ENCODE data around the gene IKZF1. TPM values are rescaled to one million over a fixed set of nuclear protein-coding genes. Genes with fewer than 3 reads are reported as not detected.

The IKZF1 gene
- total RNA-seq, 1 donor from 2014 or later: 0.86 TPM

GRCh38 chr7:50307368-50308032 lies 3.0 kb downstream of the IKZF1 start:
- H3K9me3 ChIP-seq (ENCODE audit: insufficient read depth, low read depth, low read length): no peaks in the 10 kb centered on the region
- no peak overlapping the region for H2AFZ ChIP-seq (ENCODE audit: low read depth, low read length)
- Mint-ChIP-seq H3K9me3 (ENCODE audit: unreplicated experiment) (no peaks in the 10 kb centered on the region), H3K27me3 (ENCODE audit: low read depth, unreplicated experiment) (peaks cover 28% of the 10 kb centered on the region), H3K36me3 (ENCODE audit: low read depth, unreplicated experiment) (peaks cover 3% of the 10 kb centered on the region), H3K4me1 (ENCODE audit: low read depth, unreplicated experiment) (peaks cover under 1% of the 10 kb centered on the region), H3K27ac (ENCODE audit: unreplicated experiment) (no peak overlapping the region), H3K4me3 (ENCODE audit: unreplicated experiment) (no peak overlapping the region)
- DNase-seq (ENCODE audit: low read depth): no peak
- H3K9ac ChIP-seq (ENCODE audit: low read length): no peak overlapping the region
- peaks cover 33% of the 10 kb centered on the region for H3K27me3 ChIP-seq (ENCODE audit: insufficient read depth, low read length)
- no peaks in the 10 kb centered on the region for H3K4me1 ChIP-seq (ENCODE audit: insufficient read depth, low read length)
- no peak overlapping the region for H3K4me3 ChIP-seq (ENCODE audit: insufficient read depth, low read depth, low read length)
- no peaks in the 10 kb centered on the region for H3K79me2 ChIP-seq (ENCODE audit: insufficient read depth, low read length)
- H3K27ac ChIP-seq (ENCODE audit: low read depth, low read length): no peak overlapping the region
- no peak overlapping the region for H3K4me2 ChIP-seq (ENCODE audit: low read length)
- peak; percentile 5 for FAIRE-seq
- H4K20me1 ChIP-seq (ENCODE audit: insufficient read depth, low read length): no peaks in the 10 kb centered on the region
- TF ChIP-seq EZH2 (IDR thresholded peaks at IDR 0.05; ENCODE audit: insufficient read depth, low read length): no peak
- TF ChIP-seq CTCF (IDR thresholded peaks at IDR 0.05; ENCODE audit: insufficient read depth, low read depth, low read length): no peak
- no peaks in the 10 kb centered on the region for H3K36me3 ChIP-seq (ENCODE audit: insufficient read depth, low read length)

- Histone ChIP-seq H3K27me3 (ENCODE audit: insufficient read depth, low read length) (peaks cover 28% of the 10 kb centered on the region), H3K27ac (ENCODE audit: low read depth, low read length) (no peak overlapping the region), H3K4me2 (ENCODE audit: low read length) (no peak overlapping the region), H3K4me3 (ENCODE audit: insufficient read depth, low read depth, low read length) (no peak overlapping the region), H3K9ac (ENCODE audit: low read length) (no peak overlapping the region), H3K36me3 (ENCODE audit: insufficient read depth, low read length) (no peaks in the 10 kb centered on the region), H3K9me3 (ENCODE audit: insufficient read depth, low read depth, low read length) (no peaks in the 10 kb centered on the region), H4K20me1 (ENCODE audit: insufficient read depth, low read length) (no peaks in the 10 kb centered on the region), H2AFZ (ENCODE audit: low read depth, low read length) (no peak overlapping the region), H3K4me1 (ENCODE audit: insufficient read depth, low read length) (no peaks in the 10 kb centered on the region), H3K79me2 (ENCODE audit: insufficient read depth, low read length) (no peaks in the 10 kb centered on the region)
- no peak for DNase-seq (ENCODE audit: low read depth)
- Mint-ChIP-seq H3K27me3 (ENCODE audit: low read depth, unreplicated experiment) (peaks cover 23% of the 10 kb centered on the region), H3K9me3 (ENCODE audit: unreplicated experiment) (no peaks in the 10 kb centered on the region), H3K4me1 (ENCODE audit: low read depth, unreplicated experiment) (peaks cover 4% of the 10 kb centered on the region), H3K36me3 (ENCODE audit: low read depth, unreplicated experiment) (peaks cover 3% of the 10 kb centered on the region), H3K27ac (ENCODE audit: unreplicated experiment) (no peak overlapping the region), H3K4me3 (ENCODE audit: unreplicated experiment) (no peak overlapping the region)
- TF ChIP-seq EZH2 (IDR thresholded peaks at IDR 0.05; ENCODE audit: insufficient read depth, low read length): no peak
- no peak for TF ChIP-seq CTCF (IDR thresholded peaks at IDR 0.05; ENCODE audit: insufficient read depth, low read depth, low read length)
- FAIRE-seq: no peak
Measured at GRCh38 chr7:50308203-50308531, 3.7 kb downstream of the IKZF1 start.
